ENCODE results near the gene ZDHHC4. TPM values are rescaled to one million over a fixed set of nuclear protein-coding genes. Genes with fewer than 3 reads are reported as not detected.
"Not testable (repeated sequence)": the region's sequence is repeated elsewhere in the genome, so short reads cannot be mapped to it uniquely, and the experiment has no call there.

The ZDHHC4 gene
- total RNA-seq, 6 experiments from 2014 or later: 18.4 to 27.7 (median 25.2) TPM

GRCh38 chr7:6576024-6576866 lies 1.0 kb upstream of the ZDHHC4 start:
- no peak overlapping the region for H3K27ac Mint-ChIP-seq
- peaks cover 14% of the 10 kb centered on the region for H3K4me1 Mint-ChIP-seq (ENCODE audit: low read depth)
- H3K4me3 Mint-ChIP-seq: peak overlapping the region; percentile 49
- TF ChIP-seq CTCF (IDR thresholded peaks at IDR 0.05): 0 out of 2 replicates have a peak, but pooled peaks have one; percentile 9
- DNase-seq: no peak
- H3K36me3 Mint-ChIP-seq (ENCODE audit: low read depth): no peaks in the 10 kb centered on the region
- H3K27me3 Mint-ChIP-seq (ENCODE audit: insufficient read depth): peaks cover 8% of the 10 kb centered on the region; the same call in 1 of the 2 replicates
- no peaks in the 10 kb centered on the region for H3K9me3 Mint-ChIP-seq

- H3K27ac Mint-ChIP-seq; H3K27me3 Mint-ChIP-seq (ENCODE audit: insufficient read depth); H3K9me3 Mint-ChIP-seq; DNase-seq; H3K36me3 Mint-ChIP-seq (ENCODE audit: low read depth): not testable (repeated sequence)
- peak overlapping the region; percentile 87 for H3K4me3 Mint-ChIP-seq
- peaks cover 14% of the 10 kb centered on the region for H3K4me1 Mint-ChIP-seq (ENCODE audit: low read depth)
Observed at GRCh38 chr7:6576867-6577368, 336 bp upstream of the ZDHHC4 start.

GRCh38 chr7:6578114-6579084 lies 1.1 kb downstream of the ZDHHC4 start:
- peak overlapping the region; percentile 89 for H3K27ac Mint-ChIP-seq
- TF ChIP-seq CTCF (IDR thresholded peaks at IDR 0.05): no peak
- H3K4me1 Mint-ChIP-seq (ENCODE audit: low read depth): peaks cover 14% of the 10 kb centered on the region
- H3K4me3 Mint-ChIP-seq: peak overlapping the region; percentile 87
- H3K9me3 Mint-ChIP-seq: no peaks in the 10 kb centered on the region
- DNase-seq: no peak
- H3K27me3 Mint-ChIP-seq (ENCODE audit: insufficient read depth): peaks cover 5% of the 10 kb centered on the region; the same call in 1 of the 2 replicates
- H3K36me3 Mint-ChIP-seq (ENCODE audit: low read depth): peaks cover 4% of the 10 kb centered on the region; the same call in 1 of the 2 replicates

- peak; percentile 60 for DNase-seq
- peaks cover 14% of the 10 kb centered on the region for H3K4me1 Mint-ChIP-seq (ENCODE audit: low read depth)
- H3K27me3 Mint-ChIP-seq (ENCODE audit: insufficient read depth): peaks cover 2% of the 10 kb centered on the region
- TF ChIP-seq CTCF (IDR thresholded peaks at IDR 0.05): peak; percentile 69
- H3K9me3 Mint-ChIP-seq: no peaks in the 10 kb centered on the region
- no peak overlapping the region for H3K4me3 Mint-ChIP-seq
- H3K27ac Mint-ChIP-seq: no peak overlapping the region
- H3K36me3 Mint-ChIP-seq (ENCODE audit: low read depth): peaks cover 4% of the 10 kb centered on the region; the same call in 1 of the 2 replicates
Observed at GRCh38 chr7:6579446-6579845, 2.2 kb downstream of the ZDHHC4 start.

GRCh38 chr7:6585746-6586432 lies 8.6 kb downstream of the ZDHHC4 start:
- not testable (repeated sequence) for H3K27me3 Mint-ChIP-seq (ENCODE audit: insufficient read depth); H3K4me1 Mint-ChIP-seq (ENCODE audit: low read depth); H3K9me3 Mint-ChIP-seq; H3K4me3 Mint-ChIP-seq; DNase-seq; H3K36me3 Mint-ChIP-seq (ENCODE audit: low read depth); H3K27ac Mint-ChIP-seq

GRCh38 chr7:6588566-6588965 lies 11.3 kb downstream of the ZDHHC4 start:
- Mint-ChIP-seq H3K27me3 (ENCODE audit: insufficient read depth) (no peaks in the 10 kb centered on the region; the same call in none of the 2 replicates), H3K27ac (no peak overlapping the region), H3K4me3 (peak overlapping the region; percentile 13; the same call in 1 of the 2 replicates), H3K36me3 (ENCODE audit: low read depth) (peaks cover 5% of the 10 kb centered on the region; the same call in 1 of the 2 replicates), H3K9me3 (no peaks in the 10 kb centered on the region), H3K4me1 (ENCODE audit: low read depth) (peaks cover 6% of the 10 kb centered on the region)
- DNase-seq: no peak
- no peak for TF ChIP-seq CTCF (IDR thresholded peaks at IDR 0.05)
